Adrenal gland (tissue), 12 donors: ENCODE results near the gene KDM4C. TPM values are rescaled to one million over a fixed set of nuclear protein-coding genes. Genes with fewer than 3 reads are reported as not detected.

ENCODE experiments used
- DNase-seq, 7 donors: peaks; one replicate each; pipeline ENCODE4 v3.0.0-alpha.2; 2019 to 2020
- H3K27ac ChIP-seq, 5 donors: fragments of 200-600 bp; sonication (generic) in 4 of 5; 1 replicate in 3 of 5; 2 replicates in 2 of 5; pipeline versions ENCODE4 v1.5.1 to v1.8.0; 2016 to 2020; ENCODE audit warnings: mild to moderate bottlenecking in 1 of 5
- H3K27me3 ChIP-seq: fragments of 200-600 bp; 2 replicates; pipeline ENCODE4 v1.8.0; 2021
- H3K36me3 ChIP-seq, 2 donors: fragments of 200-600 bp; replicated peaks in 1 of 2; 1 replicate in 1 of 2; 2 replicates in 1 of 2; pipeline versions ENCODE4 v1.5.1 to v1.8.0; 2018 to 2022
- H3K4me1 ChIP-seq, 2 donors: fragments of 200-600 bp; replicated peaks in 1 of 2; 1 replicate in 1 of 2; 2 replicates in 1 of 2; pipeline versions ENCODE4 v1.5.1 to v1.8.0; 2018 to 2021
- H3K4me3 ChIP-seq, 4 donors: fragments of 200-600 bp; sonication (generic) in 3 of 4; one replicate each; pipeline ENCODE4 v1.5.1; 2016 to 2018
- H3K9me3 ChIP-seq, 3 donors: fragments of 200-600 bp; sonication (generic) in 1 of 3; replicated peaks in 1 of 3; 1 replicate in 2 of 3; 2 replicates in 1 of 3; pipeline versions ENCODE4 v1.5.1 to v1.8.0; 2016 to 2021
- CTCF ChIP-seq, 6 experiments: fragments of 450-650 bp in 4 of 6; fragments of 200-600 bp in 2 of 6; sonication (generic) in 1 of 6; IDR thresholded peaks; 1 replicate in 5 of 6; 2 replicates in 1 of 6; pipeline versions ENCODE4 v1.5.1 to v1.8.0; 2016 to 2021; ENCODE audit warnings: antibody characterized with exemption in 6 of 6, mild to moderate bottlenecking in 2 of 6, moderate library complexity in 1 of 6
- POLR2A ChIP-seq, 2 donors: fragments of 450-650 bp; IDR thresholded peaks; one replicate each; pipeline ENCODE4 v1.6.1; 2017; ENCODE audit warnings: antibody characterized with exemption in 2 of 2, mild to moderate bottlenecking in 2 of 2, moderate library complexity in 1 of 2
- WGBS, 4 donors: extraction: QIAGEN DNeasy Blood & Tissue Kit in 2 of 4; methylation state at CpG; one replicate each; pipeline versions ENCODE4 v1.1.5 to v1.1.7; 2013 to 2017; 5-methylcytosine and 5-hydroxymethylcytosine counted together
- intact Hi-C, 2 donors: fragments of 100-400 bp; cut with DNase I; formaldehyde crosslinking; loops; one replicate each; pipeline versions ENCODE4 v1.14.1 to v1.15.0; 2022 to 2023
- polyA plus RNA-seq, 3 donors: library from polyadenylated mRNA; stranded (reverse); fragments of 200-250 nt in 2 of 3; fragments of 350-450 nt in 1 of 3; fragmentation: Illumina TruSeq in 1 of 3; extraction: RNeasy Lipid Tissue Mini Kit (QIAGEN cat#74804) in 1 of 3; gene quantifications; one replicate each; pipeline ENCODE4 v1.2.3, GENCODE V29; 2013 to 2014
- total RNA-seq, 9 donors: library from RNA; depleted of rRNA in 4 of 9; stranded (reverse); fragments of >200 nt in 4 of 9; fragments of 120-200 nt in 1 of 9; fragmentation: NEBNext Ultra II Directional in 1 of 9; extraction: Animal tissue kit (Norgen Biotek cat#: 25700) in 1 of 9; gene quantifications; one replicate each; pipeline versions ENCODE4 v1.1.0 to v1.2.4, GENCODE V29; 2013 to 2023
- donor health status: healthy with polysubstance abuse.
- donor health status: Bipolar disorder and iron deficiency.
- donor health status: DM: yes; HTN: yes; CAD: no.
- donor health status: DM: no; HTN: no; CAD: no.
- donor health status: DM: no; HTN: no; CAD: no.
- donor health status: DM: yes; HTN: yes; CAD: no.

KDM4C gene
- total and polyA plus RNA-seq, 12 donors, result 7.9 to 33.4 (median 23.3) TPM

- TF ChIP-seq CTCF (IDR thresholded peaks at IDR 0.05), result no peak
- no peak for TF ChIP-seq POLR2A (IDR thresholded peaks at IDR 0.05)
- no peak for DNase-seq
- 77 to 91% (median 82%) methylated on average over 2 of the region's 2 CpGs for WGBS, 4 donors
- Histone ChIP-seq H3K4me3 (no peak overlapping the region), H3K27ac (no peak overlapping the region), H3K9me3 (no peaks in the 10 kb centered on the region), H3K36me3 (no peaks in the 10 kb centered on the region), H3K27me3 (no peaks in the 10 kb centered on the region), H3K4me1 (no peaks in the 10 kb centered on the region)
- intact Hi-C loops, result no loop called here
Measured at GRCh38 chr9:6975198-6975597, 217.4 kb downstream of the KDM4C start.

- 91 to 100% (median 94%) methylated on average over 1 of the region's 1 CpG for WGBS, 4 donors
- no peak overlapping the region for H3K27ac ChIP-seq
- no peaks in the 10 kb centered on the region for H3K27me3 ChIP-seq
- no peaks in the 10 kb centered on the region for H3K4me1 ChIP-seq
- H3K9me3 ChIP-seq, result no peaks in the 10 kb centered on the region
- no peaks in the 10 kb centered on the region for H3K36me3 ChIP-seq
- TF ChIP-seq POLR2A (IDR thresholded peaks at IDR 0.05) (no peak), CTCF (IDR thresholded peaks at IDR 0.05) (no peak)
- intact Hi-C loops, result no loop called here
- H3K4me3 ChIP-seq, result no peak overlapping the region
- DNase-seq, result no peak
Measured at GRCh38 chr9:6977761-6978160, 220.0 kb downstream of the KDM4C start.

DNA sequence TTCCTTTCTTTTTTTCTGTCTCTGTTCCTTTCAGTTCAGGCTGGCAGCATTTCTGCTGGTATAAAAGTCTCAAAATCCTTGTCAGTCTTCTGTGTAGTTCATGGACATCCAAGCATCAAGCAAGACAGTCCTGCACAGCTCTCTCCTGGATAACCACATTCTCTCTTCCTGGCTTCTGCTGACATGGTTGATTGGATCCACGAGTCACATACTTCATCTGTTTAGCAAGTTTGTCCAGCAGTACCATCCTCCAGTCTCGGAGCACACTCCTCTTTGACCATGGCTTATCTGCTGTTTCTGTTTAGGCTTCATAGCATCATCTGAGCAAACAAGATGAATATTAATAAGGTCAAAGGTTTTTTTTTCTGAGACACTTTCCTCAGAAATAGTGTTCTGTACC is 220.8 kb downstream of the KDM4C start:
- TF ChIP-seq POLR2A (IDR thresholded peaks at IDR 0.05), result no peak
- TF ChIP-seq CTCF (IDR thresholded peaks at IDR 0.05), result no peak
- DNase-seq, result no peak
- Histone ChIP-seq H3K4me3 (no peak overlapping the region), H3K27ac (no peak overlapping the region), H3K27me3 (no peaks in the 10 kb centered on the region), H3K9me3 (no peaks in the 10 kb centered on the region), H3K36me3 (no peaks in the 10 kb centered on the region), H3K4me1 (no peaks in the 10 kb centered on the region)
- intact Hi-C loops, result no loop called here
- WGBS, 4 donors, result 81 to 93% (median 90%) methylated on average over 2 of the region's 2 CpGs

- 83 to 98% (median 96%) methylated on average over 3 of the region's 3 CpGs for WGBS, 4 donors
- DNase-seq, result no peak
- H3K4me3 ChIP-seq, result no peak overlapping the region
- intact Hi-C loops, result no loop called here
- no peak for TF ChIP-seq CTCF (IDR thresholded peaks at IDR 0.05)
- TF ChIP-seq POLR2A (IDR thresholded peaks at IDR 0.05), result no peak
- H3K9me3 ChIP-seq, result no peaks in the 10 kb centered on the region
- H3K27ac ChIP-seq, result no peak overlapping the region
- H3K36me3 ChIP-seq, result peaks cover 0 to 4% of the 10 kb centered on the region in 2 donors
- no peaks in the 10 kb centered on the region for H3K4me1 ChIP-seq
- H3K27me3 ChIP-seq, result no peaks in the 10 kb centered on the region
Measured at GRCh38 chr9:6984941-6985578, 227.3 kb downstream of the KDM4C start.
